GM18520 (cell line): Measurements from ENCODE around the gene GSG1L.

Experiments used
- ATAC-seq: cut with Tn5 transposase; IDR thresholded peaks from one replicate; pipeline ENCODE4 v1.9.1; 2021; ENCODE audit not compliant: unreplicated experiment

The GSG1L gene

GRCh38 chr16:27859020-27859419, 204.5 kb downstream of the GSG1L start:
- no peak for ATAC-seq

GRCh38 chr16:27853651-27854050, 209.9 kb downstream of the GSG1L start:
- ATAC-seq: no peak

GRCh38 chr16:27853101-27853500, 210.4 kb downstream of the GSG1L start:
- ATAC-seq: no peak

- ATAC-seq: no peak
These were observed 210.8 kb downstream of the GSG1L start for GRCh38 chr16:27852681-27853080.

GRCh38 chr16:27852116-27852515, 211.4 kb downstream of the GSG1L start:
- ATAC-seq: no peak

GRCh38 chr16:27851586-27851985, 211.9 kb downstream of the GSG1L start:
- no peak for ATAC-seq

- ATAC-seq: no peak
These were observed 213.9 kb downstream of the GSG1L start for GRCh38 chr16:27849621-27850020.

- no peak for ATAC-seq
These were observed 216.4 kb downstream of the GSG1L start for GRCh38 chr16:27847030-27847550.

GRCh38 chr16:27844826-27845225, 218.7 kb downstream of the GSG1L start:
- ATAC-seq: no peak

GRCh38 chr16:27843800-27844199, 219.7 kb downstream of the GSG1L start:
- ATAC-seq: no peak

GRCh38 chr16:27841911-27842310, 221.6 kb downstream of the GSG1L start:
- ATAC-seq: no peak

GRCh38 chr16:27841061-27841801, 222.3 kb downstream of the GSG1L start:
- no peak for ATAC-seq

GRCh38 chr16:27840311-27841060, 223.0 kb downstream of the GSG1L start:
- no peak for ATAC-seq

- no peak for ATAC-seq
These were observed 224.1 kb downstream of the GSG1L start for GRCh38 chr16:27839419-27839818.

- no peak for ATAC-seq
These were observed 224.9 kb downstream of the GSG1L start for GRCh38 chr16:27838536-27839175.

GRCh38 chr16:27829975-27830374, 233.5 kb downstream of the GSG1L start:
- ATAC-seq: no peak

- no peak for ATAC-seq
These were observed 234.8 kb downstream of the GSG1L start for GRCh38 chr16:27828671-27829070.

- ATAC-seq: no peak
These were observed 235.7 kb downstream of the GSG1L start for GRCh38 chr16:27827765-27828164.

- ATAC-seq: no peak
These were observed 236.6 kb downstream of the GSG1L start for GRCh38 chr16:27826893-27827289.

- no peak for ATAC-seq
These were observed 237.2 kb downstream of the GSG1L start for GRCh38 chr16:27826081-27826892.

GRCh38 chr16:27824786-27825185, 238.7 kb downstream of the GSG1L start:
- ATAC-seq: no peak
